ENCODE measurements around the gene YY1AP1.
"Not testable (repeated sequence)": the region's sequence is repeated elsewhere in the genome, so short reads cannot be mapped to it uniquely, and the experiment has no call there.

The YY1AP1 gene

DNA sequence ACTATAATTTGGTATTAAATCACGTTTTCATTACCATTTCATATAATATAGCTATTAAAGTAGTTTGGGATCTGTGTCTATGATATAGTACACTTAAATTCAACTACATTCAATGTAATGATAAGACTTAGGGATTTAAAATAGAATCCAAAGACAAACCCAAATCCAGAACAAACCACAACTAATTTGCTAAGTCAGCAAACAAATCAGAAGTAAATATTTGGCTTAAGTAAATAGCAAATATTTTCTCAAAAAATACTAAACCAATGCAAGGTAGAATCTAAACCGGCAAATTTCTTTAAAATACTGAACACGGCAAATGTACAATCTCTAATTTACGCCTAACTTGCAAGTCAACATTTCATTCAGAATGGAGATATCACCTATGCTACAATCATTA lies 16.8 kb downstream of the YY1AP1 start:
- TF ChIP-seq POLR2AphosphoS5 (IDR thresholded peaks at IDR 0.05; ENCODE audit: low read depth, low read length) (no peak), PAX5 (IDR thresholded peaks at IDR 0.05; ENCODE audit: insufficient read depth, low read length, severe bottlenecking) (no peak), SPI1 (IDR thresholded peaks at IDR 0.05; ENCODE audit: low read depth, low read length) (no peak), POU2F2 (IDR thresholded peaks at IDR 0.05; ENCODE audit: low read depth, low read length) (no peak), POLR2A (IDR thresholded peaks at IDR 0.05; ENCODE audit: low read depth, low read length) (no peak), TAF1 (IDR thresholded peaks at IDR 0.05; ENCODE audit: low read depth, low read length) (no peak)
- FAIRE-seq = no peak
- no peak for DNase-seq (ENCODE audit: insufficient read length, low spot score)

DNA sequence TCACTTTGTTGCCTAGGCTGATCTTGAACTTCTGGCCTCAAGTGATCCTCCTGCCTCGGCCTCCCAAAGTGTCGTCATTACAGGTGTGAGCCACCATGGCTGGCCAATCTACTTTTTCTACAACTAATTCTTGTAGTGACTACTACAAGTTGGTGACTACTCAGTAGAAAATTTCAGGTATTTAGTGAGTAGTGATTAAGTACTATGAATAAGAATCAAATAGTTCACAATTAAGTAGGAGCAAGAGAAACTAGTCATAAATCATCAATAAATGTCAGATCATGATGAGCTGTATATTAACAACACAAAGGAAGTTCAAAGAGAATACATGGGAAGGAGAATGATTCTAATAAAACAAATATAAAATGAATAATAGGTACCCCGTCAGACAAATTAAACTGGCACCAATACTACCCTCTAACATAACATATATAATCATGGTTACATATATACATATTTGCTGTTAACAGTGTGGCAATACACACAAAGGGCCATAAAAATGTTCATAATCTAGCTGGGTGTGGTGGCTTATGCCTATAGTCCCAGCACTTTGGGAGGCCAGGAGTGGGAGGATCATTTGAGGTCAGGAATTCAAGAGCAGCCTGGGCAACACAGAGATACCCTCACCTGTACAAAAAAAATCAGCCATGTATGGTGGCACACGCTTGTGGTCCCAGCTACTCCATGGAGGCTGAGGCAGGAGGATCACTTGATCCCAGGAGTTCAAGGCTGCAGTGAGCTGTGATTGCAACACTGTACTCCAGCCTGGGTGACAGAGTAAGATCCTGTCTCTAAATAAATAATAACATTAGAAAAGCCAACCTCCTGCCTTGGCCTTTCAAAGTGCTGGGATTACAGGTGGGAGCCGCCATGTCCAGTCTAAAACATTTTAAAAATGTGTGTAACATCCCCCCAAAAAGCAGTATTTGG lies 19.1 kb downstream of the YY1AP1 start:
- no peak for DNase-seq (ENCODE audit: insufficient read length, low spot score)
- no peak for FAIRE-seq
- TF ChIP-seq SPI1 (IDR thresholded peaks at IDR 0.05; ENCODE audit: low read depth, low read length) = no peak
- TF ChIP-seq POLR2A (IDR thresholded peaks at IDR 0.05; ENCODE audit: low read depth, low read length) = no peak
- no peak for TF ChIP-seq POLR2AphosphoS5 (IDR thresholded peaks at IDR 0.05; ENCODE audit: low read depth, low read length)
- TF ChIP-seq PAX5 (IDR thresholded peaks at IDR 0.05; ENCODE audit: insufficient read depth, low read length, severe bottlenecking) = no peak
- no peak for TF ChIP-seq POU2F2 (IDR thresholded peaks at IDR 0.05; ENCODE audit: low read depth, low read length)
- TF ChIP-seq TAF1 (IDR thresholded peaks at IDR 0.05; ENCODE audit: low read depth, low read length) = no peak

DNA sequence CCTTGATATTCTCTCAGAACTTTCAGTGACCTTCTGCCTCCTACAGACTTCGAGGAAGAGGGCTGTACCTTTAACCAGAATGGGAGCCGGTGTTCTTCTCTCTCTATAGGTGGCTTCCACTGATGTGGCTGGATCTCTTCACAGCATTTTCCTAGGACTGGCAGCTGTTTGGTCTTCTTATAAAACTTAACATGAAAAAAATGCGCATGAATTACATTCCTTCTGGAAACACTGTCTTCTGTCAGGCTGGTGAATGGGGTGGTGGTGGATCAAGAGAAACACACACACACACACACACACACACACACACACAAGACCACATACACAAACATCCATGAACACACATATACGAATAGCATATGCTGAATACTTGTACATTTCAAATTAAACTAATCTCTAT lies 27.3 kb downstream of the YY1AP1 start:
- not testable (repeated sequence) for DNase-seq (ENCODE audit: insufficient read length, low spot score)
- FAIRE-seq = peak; percentile 71

DNA sequence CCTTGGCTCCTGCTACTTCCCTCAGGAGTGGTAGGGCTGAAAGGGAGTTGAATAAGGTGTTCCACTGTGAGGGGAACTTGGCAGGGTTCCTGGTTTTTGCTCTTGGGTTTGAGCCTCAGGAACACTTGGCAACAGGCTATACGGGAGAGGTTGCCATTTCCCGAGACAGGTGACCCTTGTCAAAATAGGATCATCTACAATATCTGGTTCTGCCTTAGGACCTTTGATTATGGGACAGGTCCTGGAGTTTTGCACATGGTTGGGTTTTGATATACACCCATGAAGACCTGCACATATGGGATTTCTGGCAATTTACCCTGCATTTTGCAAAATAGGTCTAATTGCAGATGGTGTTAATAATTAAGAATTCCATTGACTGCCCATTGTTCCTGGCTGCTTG lies 31.1 kb downstream of the YY1AP1 start:
- FAIRE-seq = no peak
- no peak for DNase-seq (ENCODE audit: insufficient read length, low spot score)
- TF ChIP-seq TAF1 (IDR thresholded peaks at IDR 0.05; ENCODE audit: low read depth, low read length) (no peak), POLR2AphosphoS5 (IDR thresholded peaks at IDR 0.05; ENCODE audit: low read depth, low read length) (no peak)

DNA sequence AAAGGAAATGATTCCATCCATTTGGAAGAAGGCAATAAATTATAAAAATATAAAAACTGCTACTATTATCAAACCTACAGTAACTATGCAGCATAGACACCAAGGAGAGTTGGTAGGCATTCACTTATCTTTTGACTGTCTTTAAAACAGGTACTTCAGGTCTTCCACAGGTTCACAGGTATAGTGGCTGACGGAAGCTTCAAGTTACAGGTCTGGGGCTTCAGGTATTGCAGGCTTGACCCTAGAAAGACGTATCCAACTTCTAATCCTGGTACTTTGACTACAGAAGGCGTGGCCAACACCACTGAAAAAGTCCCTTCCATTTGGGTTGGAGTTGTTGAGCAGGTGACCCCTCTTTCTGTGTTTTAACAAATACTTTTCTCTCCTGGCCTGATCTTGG lies 35.6 kb downstream of the YY1AP1 start:
- no peak for TF ChIP-seq SPI1 (IDR thresholded peaks at IDR 0.05; ENCODE audit: low read depth, low read length)
- no peak for TF ChIP-seq PAX5 (IDR thresholded peaks at IDR 0.05; ENCODE audit: insufficient read depth, low read length, severe bottlenecking)
- no peak for TF ChIP-seq TAF1 (IDR thresholded peaks at IDR 0.05; ENCODE audit: low read depth, low read length)
- TF ChIP-seq POLR2A (IDR thresholded peaks at IDR 0.05; ENCODE audit: low read depth, low read length) = no peak
- TF ChIP-seq POLR2AphosphoS5 (IDR thresholded peaks at IDR 0.05; ENCODE audit: low read depth, low read length) = no peak
- no peak for TF ChIP-seq POU2F2 (IDR thresholded peaks at IDR 0.05; ENCODE audit: low read depth, low read length)
- DNase-seq (ENCODE audit: insufficient read length, low spot score) (no peak), FAIRE-seq (no peak)

DNA sequence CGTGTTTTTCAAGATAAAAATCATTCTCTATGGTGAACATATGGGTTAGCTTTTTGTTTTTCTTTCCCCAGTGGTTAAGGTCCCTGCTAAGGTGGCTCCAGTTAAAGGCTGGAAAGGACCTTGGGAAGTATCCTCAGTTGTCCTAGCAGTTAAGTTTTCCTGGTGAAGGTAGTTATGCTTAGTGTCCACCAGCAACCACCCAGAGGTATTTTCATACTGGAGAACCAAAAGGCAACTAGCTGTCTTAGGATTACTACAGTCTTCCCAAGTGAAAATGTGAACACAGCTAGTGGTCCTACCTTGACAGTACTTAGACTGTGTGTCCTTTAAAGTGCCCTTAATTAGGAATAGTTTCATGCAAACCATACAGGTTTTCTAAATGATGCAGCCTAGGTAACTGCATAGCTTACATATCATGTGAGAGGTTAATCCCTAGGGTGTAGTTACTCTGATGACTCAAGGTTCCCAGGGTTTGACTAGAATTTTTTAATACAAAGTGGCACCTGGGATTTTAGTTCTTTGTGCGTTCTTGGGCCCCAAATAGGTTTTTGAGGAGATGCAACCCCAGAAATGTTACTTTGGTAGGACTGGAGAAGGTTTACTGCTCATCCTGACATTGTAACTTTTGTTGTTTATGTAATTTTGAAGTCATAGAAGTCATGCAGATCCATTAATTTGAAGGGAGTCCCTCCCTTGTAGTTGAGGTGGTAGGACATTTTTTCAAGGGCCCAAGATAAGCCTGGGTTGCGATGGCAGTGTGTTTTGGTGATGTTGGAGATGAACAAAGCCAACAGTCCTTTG lies 36.5 kb downstream of the YY1AP1 start:
- no peak for DNase-seq (ENCODE audit: insufficient read length, low spot score)
- TF ChIP-seq PAX5 (IDR thresholded peaks at IDR 0.05; ENCODE audit: insufficient read depth, low read length, severe bottlenecking) = no peak
- no peak for TF ChIP-seq SPI1 (IDR thresholded peaks at IDR 0.05; ENCODE audit: low read depth, low read length)
- no peak for TF ChIP-seq POU2F2 (IDR thresholded peaks at IDR 0.05; ENCODE audit: low read depth, low read length)
- TF ChIP-seq POLR2A (IDR thresholded peaks at IDR 0.05; ENCODE audit: low read depth, low read length) = no peak
- TF ChIP-seq POLR2AphosphoS5 (IDR thresholded peaks at IDR 0.05; ENCODE audit: low read depth, low read length) = no peak
- TF ChIP-seq TAF1 (IDR thresholded peaks at IDR 0.05; ENCODE audit: low read depth, low read length) = no peak
- no peak for FAIRE-seq

DNA sequence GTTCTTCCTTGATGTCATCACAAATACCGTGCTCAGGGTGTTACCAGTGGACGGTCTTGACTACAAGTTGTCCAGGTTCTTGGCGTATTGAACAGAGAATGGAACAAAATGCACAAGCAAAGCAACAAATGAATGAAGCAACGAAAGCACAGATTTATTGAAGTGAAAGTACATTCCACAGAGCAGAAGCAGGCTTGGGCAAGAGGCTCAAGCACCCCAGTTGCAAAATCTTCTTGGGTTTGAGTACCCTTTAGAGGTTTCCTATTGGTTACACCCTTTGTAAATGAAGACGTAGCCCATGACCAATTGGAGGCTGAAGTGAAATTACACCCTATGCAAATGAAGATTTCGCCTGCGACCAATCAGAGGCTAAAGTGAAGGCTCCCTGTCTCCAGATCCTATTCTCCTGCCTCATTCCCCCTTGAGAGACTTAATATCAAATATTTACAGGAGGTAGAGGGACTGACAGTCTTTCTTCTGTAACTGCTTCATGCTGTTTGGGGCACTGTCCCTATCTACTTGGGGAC lies 38.3 kb downstream of the YY1AP1 start:
- DNase-seq (ENCODE audit: insufficient read length, low spot score) (no peak), FAIRE-seq (no peak)
- no peak for TF ChIP-seq POU2F2 (IDR thresholded peaks at IDR 0.05; ENCODE audit: low read depth, low read length)

DNA sequence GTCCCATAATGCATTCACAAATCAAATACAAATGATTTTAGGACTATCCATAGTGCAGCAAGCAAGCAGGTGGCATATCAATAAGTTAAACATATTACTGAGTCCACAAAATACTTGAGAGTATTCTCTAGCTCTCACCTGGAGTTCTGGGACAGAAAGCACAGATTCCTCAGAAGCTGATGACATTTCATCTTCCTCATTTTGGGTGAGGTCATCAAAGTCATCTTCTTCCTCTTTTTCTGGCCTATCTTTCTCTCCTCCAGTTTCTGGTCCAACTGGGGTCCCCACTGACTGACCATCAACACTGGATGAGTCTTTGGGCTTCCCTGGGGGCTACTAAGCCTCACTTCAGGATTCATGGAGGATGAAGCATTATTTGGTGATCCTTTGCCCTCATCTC lies 38.9 kb downstream of the YY1AP1 start:
- TF ChIP-seq PAX5 (IDR thresholded peaks at IDR 0.05; ENCODE audit: insufficient read depth, low read length, severe bottlenecking) (no peak), SPI1 (IDR thresholded peaks at IDR 0.05; ENCODE audit: low read depth, low read length) (no peak), POU2F2 (IDR thresholded peaks at IDR 0.05; ENCODE audit: low read depth, low read length) (no peak), TAF1 (IDR thresholded peaks at IDR 0.05; ENCODE audit: low read depth, low read length) (no peak), POLR2A (IDR thresholded peaks at IDR 0.05; ENCODE audit: low read depth, low read length) (no peak), POLR2AphosphoS5 (IDR thresholded peaks at IDR 0.05; ENCODE audit: low read depth, low read length) (no peak)
- FAIRE-seq (no peak), DNase-seq (ENCODE audit: insufficient read length, low spot score) (no peak)

DNA sequence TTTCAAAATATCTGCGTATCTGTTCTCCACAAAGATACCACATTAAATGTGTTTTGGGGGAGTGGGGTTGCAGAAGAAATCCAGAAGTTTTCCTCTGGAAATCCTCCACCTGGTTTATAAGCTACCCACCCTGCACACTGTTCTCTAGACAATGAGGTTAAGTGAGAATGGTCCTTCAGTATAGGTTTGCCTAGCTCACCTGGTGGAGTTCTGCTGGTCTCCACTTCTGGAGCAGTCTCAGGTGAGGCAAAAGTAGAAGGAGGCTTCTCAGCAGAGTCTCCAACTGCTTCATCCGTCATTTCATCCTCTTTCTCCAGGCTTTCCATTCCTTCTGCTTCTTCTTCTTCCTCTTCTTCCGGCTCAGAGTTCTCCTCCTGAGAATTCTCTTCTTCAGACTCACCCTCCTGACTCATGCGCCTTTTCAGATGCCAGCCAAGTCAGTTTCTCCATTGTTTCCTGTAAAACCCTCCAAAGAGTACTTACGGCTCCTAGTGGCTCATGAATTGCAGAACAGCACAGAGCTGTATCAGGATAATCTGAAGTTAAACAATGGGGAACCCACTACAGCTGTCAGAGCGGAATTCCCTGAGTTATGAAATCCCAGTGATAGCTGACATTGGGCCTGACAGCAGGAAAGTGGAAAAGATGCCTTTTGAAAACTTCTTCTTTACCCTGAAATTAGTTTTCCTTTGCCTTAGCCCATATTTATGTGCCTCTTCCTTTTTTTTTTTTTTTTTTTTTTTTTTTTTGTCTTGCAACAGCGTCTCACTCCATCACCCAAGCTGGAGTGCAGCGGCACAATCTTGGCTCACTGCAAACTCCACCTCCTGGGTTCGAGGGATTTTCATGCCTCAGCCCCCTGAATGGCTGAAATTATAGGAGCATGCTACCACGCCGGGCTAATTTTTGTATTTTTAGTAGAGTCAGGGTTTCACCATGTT lies 40.1 kb downstream of the YY1AP1 start:
- peak; percentile 5 for FAIRE-seq
- no peak for TF ChIP-seq POLR2AphosphoS5 (IDR thresholded peaks at IDR 0.05; ENCODE audit: low read depth, low read length)
- TF ChIP-seq POLR2A (IDR thresholded peaks at IDR 0.05; ENCODE audit: low read depth, low read length) = no peak
- TF ChIP-seq SPI1 (IDR thresholded peaks at IDR 0.05; ENCODE audit: low read depth, low read length) = no peak
- no peak for TF ChIP-seq TAF1 (IDR thresholded peaks at IDR 0.05; ENCODE audit: low read depth, low read length)
- no peak for TF ChIP-seq POU2F2 (IDR thresholded peaks at IDR 0.05; ENCODE audit: low read depth, low read length)
- TF ChIP-seq PAX5 (IDR thresholded peaks at IDR 0.05; ENCODE audit: insufficient read depth, low read length, severe bottlenecking) = no peak
- no peak for DNase-seq (ENCODE audit: insufficient read length, low spot score)

All from GM12891 (cell line).